NCI-H226 (cell line): ENCODE measurements around the gene PLCL2.
"Not testable (repeated sequence)": the region's sequence is repeated elsewhere in the genome, so short reads cannot be mapped to it uniquely, and the experiment has no call there.

Source experiments
- DNase-seq: peaks from one replicate; pipeline ENCODE4 v3.0.0-alpha.2; 2015

The PLCL2 gene

DNA sequence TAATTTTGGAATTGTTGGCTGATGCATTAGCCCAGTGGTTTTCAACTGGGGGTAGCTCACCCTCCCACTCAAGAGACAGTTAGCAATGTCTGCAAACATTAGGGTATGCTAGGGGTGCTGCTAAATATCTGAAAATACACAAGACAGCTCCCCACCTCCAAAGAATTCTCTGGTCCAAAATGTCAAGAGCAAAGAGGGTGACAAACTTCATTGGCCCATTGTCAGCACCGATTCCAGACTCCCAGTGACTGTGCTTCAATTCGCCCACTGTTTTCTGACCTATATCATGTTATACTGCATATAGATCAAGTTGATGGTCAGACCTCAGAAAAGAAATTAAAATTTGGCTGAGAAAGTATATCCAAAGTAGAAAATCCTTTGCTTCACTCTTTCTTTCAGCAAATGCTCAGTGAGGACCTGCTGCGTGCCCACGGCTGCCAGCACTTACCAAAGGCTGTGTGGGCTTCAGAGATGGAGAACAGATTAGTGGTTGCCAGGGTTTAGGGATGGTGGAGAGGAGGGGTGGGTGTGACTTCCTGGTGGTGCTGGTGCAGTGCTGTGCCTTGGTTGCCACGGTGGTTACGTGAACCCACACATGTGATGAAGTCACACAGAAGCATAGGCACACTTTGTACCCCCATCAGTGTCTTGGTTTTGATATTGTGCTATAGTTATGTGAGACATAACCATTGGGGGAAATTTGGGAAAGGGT lies 204.0 kb downstream of the PLCL2 start:
- no peak for DNase-seq

DNA sequence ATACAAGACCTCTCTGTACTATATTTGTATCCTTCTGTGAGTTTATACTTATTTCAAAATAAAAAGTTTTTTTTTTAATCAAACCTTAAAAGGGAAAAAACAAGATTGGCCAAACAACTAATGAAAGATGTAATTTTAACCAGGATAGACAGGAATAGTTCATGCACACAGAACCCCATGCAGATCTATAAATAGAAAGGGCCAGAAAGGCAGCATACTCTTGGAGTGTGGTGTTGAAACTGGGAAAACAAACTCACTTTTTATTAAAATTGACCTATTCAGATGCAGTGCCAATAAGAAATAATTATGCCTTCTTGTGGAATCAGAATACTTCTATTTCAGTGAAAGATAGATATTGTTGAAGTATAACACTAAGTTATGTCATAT lies 204.6 kb downstream of the PLCL2 start:
- DNase-seq, result no peak

DNA sequence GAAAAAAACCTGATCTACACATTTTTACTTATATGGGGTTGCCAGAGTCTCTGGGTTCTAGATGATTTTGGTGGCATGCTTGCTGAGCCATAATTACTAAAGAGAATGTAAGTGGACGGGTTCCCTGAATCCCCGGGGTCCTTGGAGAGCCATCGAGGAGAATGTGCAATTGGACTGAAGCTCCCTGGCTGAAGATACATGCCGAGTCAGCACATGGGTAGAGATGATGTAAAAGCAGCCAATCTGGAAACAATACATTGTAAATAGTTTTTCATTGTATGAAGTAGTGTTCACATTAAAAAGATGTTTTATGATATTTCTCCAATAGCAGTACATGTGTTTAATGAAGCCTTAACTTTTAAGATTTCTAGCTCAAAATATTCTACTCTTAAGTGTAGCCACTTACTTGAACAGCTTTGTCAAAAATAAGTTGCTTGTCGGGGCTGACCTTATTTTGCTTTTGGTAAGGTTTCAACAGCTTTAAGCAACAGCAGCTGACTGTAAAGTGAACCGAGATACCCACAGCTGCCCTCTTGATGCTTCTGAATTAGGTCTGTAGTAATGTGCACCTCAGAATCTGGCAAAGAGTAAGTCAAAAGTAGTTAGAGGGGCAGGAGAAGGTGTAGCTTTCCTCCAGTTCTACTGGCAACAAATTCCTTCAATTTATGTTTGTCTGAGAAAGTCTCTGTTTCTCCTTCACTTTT lies 205.7 kb downstream of the PLCL2 start:
- DNase-seq, result no peak

DNA sequence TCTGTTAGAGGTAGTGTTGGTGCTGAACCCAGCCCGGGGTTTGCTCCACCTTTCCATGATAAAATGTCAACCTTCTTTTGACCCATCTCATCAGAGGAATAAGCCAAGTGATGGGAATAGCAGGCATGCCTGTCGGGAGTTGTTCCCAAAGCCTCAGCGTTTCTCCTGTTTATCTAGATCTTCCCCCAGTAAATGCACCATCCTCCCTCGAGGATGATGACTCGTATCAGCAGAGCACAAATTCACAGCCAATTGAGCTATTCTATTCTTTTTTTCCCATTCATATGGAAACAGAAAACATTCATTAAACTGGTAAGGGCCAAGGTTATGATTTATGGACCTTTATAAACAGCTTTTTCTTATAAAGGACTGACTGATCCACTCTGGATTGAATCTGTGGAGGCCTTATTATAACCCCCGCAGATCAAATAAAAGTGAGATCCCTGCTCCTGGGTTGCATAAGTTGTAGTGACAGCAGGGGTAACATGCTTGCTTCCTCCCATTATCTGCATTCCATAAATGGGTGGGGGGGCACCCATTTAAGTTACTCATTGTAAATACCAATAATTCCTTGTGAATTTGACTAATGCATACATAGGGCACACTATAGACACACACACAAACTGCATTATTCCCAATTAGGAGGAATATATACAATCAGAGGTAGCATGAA lies 207.3 kb downstream of the PLCL2 start:
- peak; percentile 20 for DNase-seq

DNA sequence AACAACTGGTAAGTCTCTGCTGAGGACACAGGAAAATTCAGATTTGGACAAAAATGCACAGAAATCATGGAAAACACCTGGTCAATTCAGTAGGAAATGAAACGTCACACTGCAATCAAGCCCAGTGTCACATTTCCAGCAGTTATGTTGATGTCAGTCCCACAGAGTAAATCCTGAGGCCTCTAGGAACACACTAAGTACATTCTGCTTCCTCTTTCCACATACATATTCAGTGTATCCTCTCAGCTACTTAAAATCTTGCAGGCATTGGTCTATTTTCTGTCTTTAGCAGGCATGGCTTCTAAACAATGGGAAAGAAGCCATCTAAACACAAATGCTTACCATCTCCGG lies 207.8 kb downstream of the PLCL2 start:
- DNase-seq, result no peak

DNA sequence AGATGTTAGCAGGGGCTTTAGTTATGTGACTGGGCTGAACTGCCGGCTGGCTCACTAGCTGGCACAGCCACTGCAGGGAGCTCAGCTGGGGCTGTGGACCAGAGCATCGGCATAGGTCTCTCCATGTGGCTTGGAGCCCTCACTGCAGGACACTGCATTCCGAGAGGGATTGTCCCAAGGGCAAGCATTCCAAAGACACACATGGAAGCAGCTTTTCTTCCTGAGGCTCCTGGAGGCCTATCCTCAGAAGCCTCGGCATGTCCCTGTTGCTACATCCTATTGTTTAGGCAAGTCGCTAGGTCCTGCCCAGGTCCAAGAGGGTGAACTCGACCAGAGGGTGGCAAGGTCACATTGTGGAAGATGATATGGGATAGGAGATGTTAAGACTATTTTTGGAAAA lies 209.8 kb downstream of the PLCL2 start:
- DNase-seq, result no peak

DNA sequence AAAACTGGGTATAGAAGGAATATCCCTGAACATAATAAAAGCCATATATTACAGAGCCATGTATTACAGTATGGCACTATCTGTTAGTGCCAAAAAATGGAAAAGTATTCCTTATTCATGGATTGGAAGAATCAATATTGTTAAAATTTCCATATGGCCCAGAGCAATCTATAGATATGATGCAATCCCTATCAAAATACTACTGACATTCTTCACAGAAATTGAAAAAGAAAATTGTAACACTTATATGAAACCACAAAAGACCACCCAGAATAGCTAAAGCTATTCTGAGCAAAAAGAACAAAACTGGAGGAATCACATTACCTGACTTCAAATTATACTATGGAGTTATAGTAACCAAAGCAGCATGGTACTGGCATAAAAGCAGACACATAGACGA lies 218.8 kb downstream of the PLCL2 start:
- DNase-seq, result no peak

DNA sequence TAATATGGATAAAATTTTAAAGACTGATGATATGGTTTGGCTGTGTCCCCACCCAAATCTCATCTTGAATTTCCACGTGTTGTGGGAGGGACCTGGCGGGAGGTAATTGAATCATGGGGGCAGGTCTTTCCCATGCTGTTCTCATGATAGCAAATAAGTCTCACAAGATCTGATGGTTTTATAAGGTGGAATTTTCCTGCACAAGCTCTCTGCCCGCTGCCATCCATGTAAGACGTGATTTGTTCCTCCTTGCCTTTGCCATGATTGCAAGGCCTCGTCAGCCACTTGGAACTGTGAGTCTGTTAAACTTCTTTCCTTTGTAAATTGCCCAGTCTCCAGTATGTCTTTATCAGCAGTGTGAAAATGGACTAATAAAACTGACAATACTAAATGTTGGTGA lies 222.0 kb downstream of the PLCL2 start:
- not testable (repeated sequence) for DNase-seq

DNA sequence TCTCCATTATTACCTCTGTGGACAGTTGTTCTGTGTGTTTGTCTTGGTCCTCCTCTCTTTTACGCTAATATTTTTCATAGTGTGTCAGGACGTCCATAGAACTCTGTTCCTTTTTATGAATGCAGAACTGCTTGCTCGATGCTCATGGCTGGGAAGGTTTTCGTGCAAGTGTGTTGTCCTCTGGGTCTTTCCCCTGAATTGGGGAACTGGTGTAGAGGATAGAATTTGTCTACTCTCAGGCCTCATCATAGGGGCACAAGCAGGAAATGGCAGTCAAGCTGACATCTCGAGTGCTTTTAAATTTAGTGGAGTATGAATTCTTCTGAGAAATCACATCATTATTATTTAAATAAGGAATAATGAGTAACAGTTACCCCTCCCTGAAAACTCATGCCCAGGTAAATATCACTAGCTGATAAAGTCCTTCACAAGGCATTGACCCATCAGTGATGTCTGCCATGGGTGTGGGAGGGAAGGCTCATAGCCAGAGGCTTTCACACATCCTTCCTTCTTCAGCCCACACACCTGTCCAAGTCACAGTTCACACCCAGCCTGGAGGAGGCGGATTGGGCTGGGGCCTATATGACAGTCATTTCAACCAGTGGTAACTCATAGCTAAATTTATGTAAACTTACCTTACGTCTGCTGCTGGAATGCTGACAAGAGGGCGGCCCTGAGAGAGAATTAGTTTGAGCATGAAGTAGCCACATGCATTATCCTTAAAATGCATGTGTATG lies 226.1 kb downstream of the PLCL2 start:
- DNase-seq, result no peak

DNA sequence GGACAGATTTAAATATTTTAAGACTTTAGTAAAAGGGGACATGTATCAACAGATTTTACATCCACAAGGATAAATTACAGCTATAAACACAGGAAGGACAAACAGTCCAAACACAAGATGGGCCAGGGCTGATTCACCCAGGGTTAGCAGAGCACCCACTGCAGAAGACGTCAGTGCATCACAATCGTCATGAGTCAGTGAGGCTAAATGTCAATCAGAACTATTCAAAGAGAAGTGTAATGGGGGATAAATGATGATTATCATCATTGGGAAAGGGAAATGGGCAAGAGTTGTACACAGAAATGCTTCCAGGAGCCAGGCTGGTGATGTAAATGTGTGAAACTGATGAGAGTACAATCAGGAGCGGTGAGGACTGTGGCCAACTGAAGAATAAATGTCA lies 226.8 kb downstream of the PLCL2 start:
- DNase-seq, result no peak

DNA sequence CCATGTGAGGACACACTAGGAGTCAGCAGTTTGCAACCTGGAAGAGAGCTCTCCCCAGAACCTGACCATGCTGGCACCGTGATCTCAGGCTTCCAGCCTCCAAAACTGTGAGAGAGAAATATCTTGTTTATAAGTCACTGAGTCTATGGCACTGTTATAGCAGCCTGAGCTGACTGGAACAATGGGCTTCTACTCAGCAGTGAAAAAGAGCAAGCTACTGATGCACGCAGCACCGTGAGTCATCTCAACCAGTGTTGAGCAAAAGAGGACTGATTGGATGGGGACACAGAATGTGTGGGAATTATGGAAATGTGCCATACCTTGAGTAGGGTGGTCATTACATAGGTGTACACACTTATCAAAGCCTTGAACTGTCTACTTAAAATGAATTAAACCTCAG lies 230.4 kb downstream of the PLCL2 start:
- no peak for DNase-seq

DNA sequence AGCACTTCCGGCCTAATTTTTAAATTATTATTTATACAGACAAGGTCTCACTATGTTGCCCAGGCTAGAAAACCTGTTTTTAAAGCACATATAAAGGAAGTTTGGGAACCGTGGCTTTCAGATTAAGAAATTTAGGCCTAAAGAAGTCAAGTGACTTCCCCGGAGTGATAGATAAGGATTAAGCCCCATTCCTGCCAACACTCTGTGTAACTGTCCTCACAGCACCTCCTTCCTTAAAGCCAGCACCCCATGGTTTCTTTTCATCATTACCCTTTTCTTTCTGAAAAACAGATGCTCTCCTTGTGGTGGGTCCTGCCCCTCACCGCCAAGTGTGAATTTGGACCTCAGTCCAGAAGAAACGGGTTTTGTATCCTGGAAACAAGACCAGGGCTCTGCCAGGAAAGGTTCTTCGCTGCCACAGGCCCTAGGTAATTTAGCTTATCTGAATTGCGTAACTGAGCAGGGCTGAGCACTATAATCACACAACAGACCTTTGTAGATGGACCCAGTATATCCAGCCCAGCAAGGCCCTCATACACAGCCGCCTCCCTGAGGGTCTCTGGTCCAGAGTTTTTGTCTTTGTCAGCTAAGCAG lies 231.3 kb downstream of the PLCL2 start:
- no peak for DNase-seq

DNA sequence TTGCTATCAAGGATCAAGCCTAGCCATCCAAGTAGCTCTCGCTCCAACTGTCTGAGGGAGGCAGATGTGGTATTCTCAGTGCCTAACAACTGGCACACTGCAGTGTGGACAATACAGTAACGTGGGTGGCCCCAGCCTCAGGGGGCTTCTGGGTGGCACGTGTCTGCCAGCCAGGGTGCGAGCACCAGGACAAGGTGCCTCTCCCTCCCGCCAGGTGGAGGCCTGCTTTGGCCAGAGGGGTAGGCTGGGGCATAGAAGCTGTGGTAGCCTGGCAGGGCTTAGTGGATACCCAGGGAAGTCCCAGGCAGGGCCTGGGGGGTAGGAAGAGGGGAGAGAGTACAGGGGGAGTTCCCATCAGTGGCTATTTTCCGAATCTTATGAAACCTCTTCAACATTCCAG lies 234.0 kb downstream of the PLCL2 start:
- DNase-seq, result no peak

DNA sequence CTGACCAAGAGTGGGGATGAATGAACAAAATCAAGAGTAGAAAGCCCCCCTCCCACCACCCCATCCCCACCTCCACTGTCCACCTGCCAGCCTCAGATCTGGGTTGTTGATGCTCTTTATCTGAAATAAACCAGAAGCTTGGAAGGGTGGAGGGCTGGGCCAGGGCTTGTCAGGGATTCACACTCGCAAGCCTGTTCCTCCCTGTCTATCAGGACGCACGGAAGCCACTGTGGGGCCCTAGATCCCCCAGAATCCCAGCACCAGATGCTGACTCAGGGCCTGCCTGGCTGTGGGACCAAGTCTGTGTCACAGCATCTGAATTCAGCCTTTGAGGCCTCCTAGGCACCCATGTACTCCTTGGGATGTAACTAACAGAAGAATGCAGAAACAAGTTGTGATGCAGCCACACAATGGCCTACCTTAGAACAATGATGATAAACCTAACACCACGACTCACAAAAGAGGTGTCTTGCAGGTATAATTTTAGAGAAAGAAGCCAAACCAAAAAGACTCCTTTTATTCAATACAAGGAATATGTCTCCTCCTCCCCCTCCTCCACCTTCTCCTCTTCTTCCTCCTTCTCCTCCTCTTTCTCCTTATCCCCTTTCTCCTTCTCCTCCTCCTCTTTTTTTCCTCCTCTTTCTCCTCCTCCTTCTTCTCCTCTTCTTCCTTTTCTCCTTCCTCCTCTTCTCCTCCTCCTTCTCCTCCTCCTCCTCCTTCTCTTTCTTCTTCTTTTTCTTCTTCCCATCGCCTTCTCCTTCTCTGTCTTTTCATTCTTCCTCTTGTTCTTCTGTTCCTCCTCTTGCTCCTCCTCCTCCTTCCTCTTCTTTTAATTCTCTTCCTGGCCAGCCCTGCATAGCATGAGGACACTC lies 234.7 kb downstream of the PLCL2 start:
- DNase-seq, result no peak

DNA sequence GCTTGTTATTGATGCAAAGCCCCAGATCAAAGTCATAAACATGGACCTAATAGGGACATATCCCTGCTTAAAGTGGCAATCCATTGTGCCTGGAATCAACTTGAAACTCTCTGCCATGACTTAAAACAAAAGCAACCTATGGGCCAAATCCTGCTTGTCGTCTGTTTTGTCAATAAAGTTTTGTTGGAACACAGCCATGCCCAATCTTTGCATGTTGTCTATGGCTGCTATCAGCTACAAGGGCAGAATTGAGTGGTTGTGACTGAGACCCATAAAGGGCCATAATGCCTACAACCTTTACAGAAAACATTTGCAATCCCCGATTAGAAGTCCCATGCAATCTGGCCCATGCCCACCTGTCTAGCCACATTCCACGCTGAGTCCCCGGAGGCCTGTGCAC lies 235.4 kb downstream of the PLCL2 start:
- no peak for DNase-seq

DNA sequence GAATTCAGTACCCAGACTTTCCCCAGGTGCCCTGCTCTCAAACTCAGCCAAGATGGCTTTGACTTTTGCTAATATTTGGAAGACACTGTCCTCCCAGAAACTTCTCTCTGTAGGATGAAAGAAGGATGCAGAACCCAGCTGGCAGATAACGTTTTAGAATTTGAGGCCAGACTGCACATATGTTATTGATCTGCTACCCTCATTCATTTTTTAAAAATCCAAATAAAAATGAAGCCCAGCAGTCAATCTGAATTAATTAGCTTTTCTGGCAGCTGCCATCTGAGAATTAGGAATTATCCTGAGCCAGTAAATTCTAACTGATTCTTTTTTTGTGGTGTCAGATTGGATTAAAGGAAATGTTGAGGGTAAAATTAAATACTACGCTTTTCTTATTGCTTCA lies 236.6 kb downstream of the PLCL2 start:
- no peak for DNase-seq

DNA sequence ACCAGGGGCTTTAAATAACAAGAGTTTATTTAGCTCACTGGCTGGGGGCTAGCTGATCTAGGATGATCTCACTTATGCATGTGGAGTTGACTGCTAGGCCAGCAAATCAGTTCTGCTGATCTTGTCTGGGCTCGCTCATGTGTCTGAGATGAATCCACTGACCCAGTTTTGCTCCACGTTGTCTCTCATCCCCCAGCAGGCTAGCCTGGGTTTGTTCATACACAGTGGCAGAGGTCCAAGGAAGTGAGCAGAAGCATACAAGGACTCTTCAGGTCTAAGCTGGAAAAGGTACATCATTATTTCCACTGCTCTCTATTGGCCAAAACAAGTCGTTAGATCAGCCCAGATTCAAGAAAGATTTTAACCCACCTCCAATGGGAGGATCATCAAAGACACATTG lies 238.0 kb downstream of the PLCL2 start:
- DNase-seq, result no peak

DNA sequence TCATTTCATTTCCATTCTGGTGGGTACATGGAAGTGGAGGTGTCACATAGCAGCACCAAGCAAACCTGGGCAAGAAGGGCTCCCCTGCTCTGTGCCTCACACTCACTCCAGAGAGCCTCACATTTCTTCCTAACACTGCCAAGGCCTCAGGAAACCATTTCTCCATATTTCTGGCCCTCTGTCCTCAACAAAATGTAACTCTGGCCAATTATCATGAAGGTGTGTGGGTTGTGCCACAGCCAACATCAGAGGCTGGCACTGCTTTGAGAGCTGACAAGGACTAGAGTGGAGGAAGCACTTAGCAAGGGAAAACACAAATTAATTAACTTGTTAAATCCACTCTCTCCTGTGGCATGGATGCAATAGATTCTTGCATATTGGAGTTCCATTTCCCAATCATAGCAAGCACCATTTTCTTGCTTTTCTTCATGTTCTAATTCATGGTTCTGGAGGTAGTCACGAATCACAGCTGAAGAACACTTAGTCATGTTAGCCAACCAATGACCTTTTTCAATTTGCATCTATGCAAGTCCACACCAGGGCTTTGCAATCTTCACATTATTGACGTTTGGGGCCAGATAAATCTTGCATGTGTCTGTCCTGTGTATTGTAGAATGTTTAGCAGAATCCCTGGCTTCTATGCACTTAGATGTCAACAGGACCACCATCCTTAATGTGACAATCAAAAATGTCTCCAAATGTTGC lies 241.1 kb downstream of the PLCL2 start:
- DNase-seq, result no peak

DNA sequence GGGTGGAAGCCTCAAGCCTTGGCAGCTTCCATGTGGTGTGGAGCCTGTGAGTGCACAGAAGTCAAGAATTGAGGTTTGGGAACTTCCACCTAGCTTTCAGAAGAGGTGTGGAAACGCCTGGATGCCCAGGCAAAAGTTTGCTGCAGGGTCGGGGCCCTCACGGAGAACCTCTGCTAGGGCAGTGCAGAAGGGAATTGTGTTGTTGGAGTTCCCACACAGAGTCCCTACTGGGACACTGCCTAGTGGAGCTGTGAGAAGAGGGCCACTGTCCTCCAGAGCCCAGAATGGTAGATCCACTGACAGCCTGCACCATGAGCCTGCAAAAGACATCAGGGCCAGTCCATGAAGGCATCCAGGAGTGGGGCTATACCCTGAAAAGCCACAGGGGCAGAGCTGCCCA lies 243.9 kb downstream of the PLCL2 start:
- not testable (repeated sequence) for DNase-seq

DNA sequence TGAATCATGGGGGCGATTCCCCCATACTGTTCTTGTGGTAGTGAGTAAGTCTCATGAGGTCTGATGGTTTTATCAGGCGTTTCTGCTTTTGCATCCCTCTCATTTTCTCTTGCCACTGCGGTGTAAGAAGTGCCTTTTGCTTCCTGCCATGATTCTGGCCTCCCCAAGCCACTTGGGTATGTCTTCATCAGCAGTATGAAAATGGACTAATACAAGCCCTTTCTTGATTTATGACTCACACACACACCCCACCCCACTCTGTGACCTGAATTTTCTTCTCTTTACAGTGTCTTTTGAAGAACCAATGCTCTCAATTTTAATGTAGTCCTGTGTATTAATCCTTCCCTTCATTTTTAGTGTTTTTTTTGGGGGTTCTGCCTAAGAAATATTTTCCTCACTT lies 244.8 kb downstream of the PLCL2 start:
- no peak for DNase-seq

DNA sequence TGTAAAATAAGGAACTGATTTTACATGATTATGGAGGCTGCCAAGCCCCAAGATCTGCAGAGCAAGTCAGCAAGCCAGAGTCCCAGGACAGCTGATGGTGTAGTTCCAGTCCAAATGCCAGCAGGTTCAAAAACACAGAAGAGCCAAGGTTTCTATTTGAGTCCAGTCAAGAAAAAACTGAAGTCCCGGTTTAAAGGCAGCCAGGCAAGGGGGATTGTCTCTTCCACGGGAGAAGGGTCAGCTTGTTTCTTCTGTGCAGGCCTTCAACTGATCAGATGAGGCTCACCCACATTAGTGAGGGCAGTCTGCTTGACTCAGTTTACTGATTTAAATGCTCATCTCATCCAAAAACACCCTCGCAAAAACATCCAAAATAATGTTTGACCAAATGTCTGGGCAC lies 246.2 kb downstream of the PLCL2 start:
- no peak for DNase-seq
